ENCODE data around the gene IL2RA. TPM values are rescaled to one million over a fixed set of nuclear protein-coding genes. Genes with fewer than 3 reads are reported as not detected.
"Not testable (repeated sequence)": the region's sequence is repeated elsewhere in the genome, so short reads cannot be mapped to it uniquely, and the experiment has no call there.

The IL2RA gene
- total RNA-seq, 1 donor from 2014 or later = not detected

DNA sequence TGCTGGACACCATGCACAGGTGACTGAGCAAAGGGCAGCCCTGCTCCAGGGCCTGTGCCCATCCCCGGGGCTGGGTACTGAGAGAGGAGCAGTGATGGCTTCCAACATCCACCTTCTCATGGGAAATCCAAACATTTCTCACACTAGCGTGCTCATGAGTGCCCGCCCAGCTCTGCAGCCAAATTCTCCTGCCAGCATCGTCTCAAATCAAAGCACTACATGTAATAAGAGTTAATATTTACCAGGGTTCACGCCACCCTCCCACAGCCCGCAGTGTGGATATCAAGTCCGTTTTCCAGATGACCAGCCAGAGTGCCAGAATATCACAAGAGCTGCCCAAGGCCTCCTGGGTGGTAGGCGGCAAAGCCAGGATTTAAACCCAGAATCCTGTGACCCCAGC, 96.9 kb downstream of the IL2RA start:
- FAIRE-seq = no peak
- no peak for DNase-seq (ENCODE audit: low spot score in 2 of 2)

DNA sequence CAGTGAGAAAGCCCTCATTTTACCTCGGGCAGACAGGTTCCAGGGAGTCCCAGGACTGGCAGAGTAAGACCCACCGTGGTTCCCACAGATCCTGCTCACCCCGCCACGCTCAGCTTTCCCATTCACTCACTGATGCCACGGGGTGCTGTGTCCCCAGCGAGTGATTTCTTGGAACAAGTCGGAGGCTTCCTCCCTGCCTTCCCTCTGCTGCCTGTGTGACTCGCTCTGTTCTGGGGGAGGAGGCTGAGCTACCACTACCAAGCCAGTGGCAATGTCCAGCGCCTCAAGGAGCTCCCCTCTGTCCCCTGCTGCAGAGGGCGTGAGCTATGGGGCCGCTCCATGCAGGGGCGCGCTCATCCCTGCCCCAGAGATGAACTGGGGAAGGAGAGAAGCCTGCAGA, 97.4 kb downstream of the IL2RA start:
- DNase-seq (ENCODE audit: low spot score in 2 of 2) = no peak
- FAIRE-seq = no peak

DNA sequence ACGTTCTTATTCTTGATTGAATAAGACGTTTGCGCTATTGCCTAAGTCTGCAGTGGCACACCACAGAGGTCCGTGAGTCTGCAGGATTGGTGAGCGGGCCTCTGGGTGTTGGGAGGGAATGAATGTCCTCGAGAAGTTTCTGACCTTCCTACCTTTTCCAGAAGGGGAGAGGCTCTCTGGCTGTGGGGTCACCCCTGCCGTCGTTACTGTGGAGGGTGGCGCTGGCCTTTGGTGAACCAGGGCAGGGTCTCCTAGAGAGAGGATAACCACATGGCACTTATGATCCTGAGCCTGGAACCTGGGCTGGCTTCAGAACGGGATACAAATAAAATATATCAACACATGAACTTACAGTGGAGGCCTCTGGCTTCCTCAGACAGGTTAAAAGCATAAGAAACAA, 98.6 kb downstream of the IL2RA start:
- DNase-seq (ENCODE audit: low spot score in 2 of 2) = no peak
- FAIRE-seq = no peak

DNA sequence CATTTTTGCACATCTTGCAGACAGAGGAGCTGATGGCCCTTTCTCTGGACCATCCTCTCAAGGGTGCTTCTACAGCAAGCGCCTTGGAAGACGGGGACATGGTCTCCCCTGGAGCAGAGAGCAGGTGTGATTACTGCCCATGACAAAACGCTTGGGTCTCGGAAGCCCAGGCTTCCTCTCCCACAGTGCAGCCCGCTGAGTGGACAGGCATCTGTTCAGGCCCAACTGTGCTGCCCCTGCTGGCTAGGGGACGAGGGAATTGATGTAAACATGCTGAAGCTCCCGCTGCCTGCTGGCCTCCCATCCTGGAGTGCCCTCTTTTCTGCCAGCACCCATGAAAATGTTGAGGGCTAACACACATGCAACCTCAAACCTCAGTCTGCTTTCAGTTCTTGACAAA, 99.1 kb downstream of the IL2RA start:
- DNase-seq (ENCODE audit: low spot score in 2 of 2) (no peak), FAIRE-seq (no peak)

DNA sequence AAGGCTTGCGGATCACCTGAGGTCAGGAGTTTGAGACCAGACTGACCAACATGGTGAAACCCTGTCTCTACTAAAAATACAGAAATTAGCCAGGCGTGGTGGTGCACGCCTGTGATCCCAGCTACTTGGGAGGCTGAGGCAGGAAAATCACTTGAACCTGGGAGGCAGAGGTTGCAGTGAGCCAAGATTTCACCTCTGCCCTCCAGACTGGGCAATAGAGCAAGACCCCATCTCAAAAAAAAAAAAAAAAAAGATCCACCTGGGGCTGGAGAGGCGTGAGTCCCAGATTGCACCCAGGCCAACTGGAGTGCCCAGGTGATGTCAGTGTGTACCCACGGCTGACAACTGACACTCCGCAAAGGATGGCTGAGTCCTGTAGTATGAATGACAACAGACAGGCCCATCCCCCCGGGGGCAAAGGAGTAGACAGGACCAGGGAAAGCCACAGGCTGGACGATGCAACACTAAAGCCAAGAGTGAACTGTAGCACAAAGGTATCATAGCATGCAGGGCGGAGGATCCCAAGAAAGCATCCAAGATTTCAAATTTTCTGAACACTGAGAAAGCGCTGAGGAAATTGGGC, 99.7 kb downstream of the IL2RA start:
- DNase-seq (ENCODE audit: low spot score in 2 of 2); FAIRE-seq: not testable (repeated sequence)

DNA sequence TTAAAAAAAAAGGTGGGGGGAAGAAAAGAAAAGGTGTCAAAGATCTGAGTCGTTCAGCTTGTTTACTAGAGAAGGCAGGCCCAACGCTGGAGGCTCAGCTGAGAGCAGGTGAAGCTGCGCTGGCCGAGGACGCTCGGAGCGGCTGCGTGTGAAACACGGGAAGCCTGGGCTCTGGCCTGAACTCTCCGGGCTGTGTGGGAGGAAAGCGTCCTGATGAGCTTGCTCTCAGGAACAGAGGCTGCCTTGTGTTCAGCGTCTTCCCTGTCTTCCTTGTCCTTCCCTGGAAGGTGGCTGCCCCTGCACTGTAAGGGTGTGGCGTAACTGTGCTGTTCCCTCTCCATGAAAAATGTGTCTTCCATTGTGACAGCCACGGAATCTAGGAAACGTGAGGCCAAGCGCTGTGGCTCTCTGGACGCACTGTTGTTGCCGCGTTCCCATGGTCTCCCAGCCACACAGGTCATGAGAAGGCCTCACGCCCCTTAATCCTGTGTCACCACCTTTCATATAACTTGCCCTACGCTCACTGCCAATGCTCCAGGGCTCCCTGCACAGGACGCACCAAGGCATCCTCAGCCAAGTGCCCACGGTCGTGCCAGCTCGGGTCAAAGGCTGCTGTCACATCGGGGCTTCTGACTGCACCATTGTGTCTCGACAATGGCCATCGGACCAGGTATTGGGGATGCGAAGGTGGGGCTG, 100.6 kb downstream of the IL2RA start:
- FAIRE-seq = no peak
- DNase-seq (ENCODE audit: low spot score in 2 of 2) = no peak

DNA sequence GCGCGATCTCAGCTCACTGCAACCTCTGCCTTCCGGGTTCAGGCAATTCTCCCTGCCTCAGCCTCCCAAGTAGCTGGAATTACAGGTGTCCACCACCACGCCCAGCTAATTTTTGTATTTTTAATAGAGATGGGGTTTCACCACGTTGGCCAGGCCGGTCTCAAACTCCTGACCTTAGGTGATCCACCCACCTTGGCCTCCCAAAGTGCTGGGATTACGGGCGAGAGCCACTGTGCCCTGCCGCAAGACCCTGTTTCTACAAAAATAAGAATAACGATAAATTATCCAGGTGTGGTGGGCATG, 101.2 kb downstream of the IL2RA start:
- FAIRE-seq; DNase-seq (ENCODE audit: low spot score in 2 of 2): not testable (repeated sequence)

Small RNA genes within 50 kb of the gene (small RNA-seq; reads per million reads assigned to genes)
- not detected for gene RF00397

Other genes starting within 250 kb of the IL2RA start
- 612 TPM for gene GDI2, start 248.9 kb downstream of the IL2RA start, total RNA-seq
- 6.1 TPM for gene ANKRD16, start 172.5 kb downstream of the IL2RA start, total RNA-seq
- gene FBH1, start 172.1 kb downstream of the IL2RA start, total RNA-seq = 35.1 TPM
- gene IL15RA, start 84.8 kb downstream of the IL2RA start, total RNA-seq = not detected
- 31.8 TPM for gene RBM17, start 26.7 kb upstream of the IL2RA start, total RNA-seq
- 14.3 TPM for gene PFKFB3, start 140.6 kb upstream of the IL2RA start, total RNA-seq